Fibroblast of lung (primary cell): Measurements from ENCODE around the gene ELP4.

ENCODE experiments used
- EZH2 ChIP-seq: IDR thresholded peaks from 2 replicates; pipeline ENCODE4 v1.5.1; 2012; ENCODE audit warnings: low read length, control low read depth, mild to moderate bottlenecking; ENCODE audit errors: missing control alignments
- TF ChIP-seq, protein P1 (sequence below), 2 donors: IDR thresholded peaks in 1 of 2; conservative IDR thresholded peaks in 1 of 2; 1 replicate in 1 of 2; 2 replicates in 1 of 2; pipeline ENCODE4 v1.5.1; 2011 to 2012; ENCODE audit warnings: low read length in 2 of 2, control low read depth in 1 of 2, inconsistent platforms in 1 of 2, low read depth in 1 of 2, mild to moderate bottlenecking in 1 of 2

DNA sequence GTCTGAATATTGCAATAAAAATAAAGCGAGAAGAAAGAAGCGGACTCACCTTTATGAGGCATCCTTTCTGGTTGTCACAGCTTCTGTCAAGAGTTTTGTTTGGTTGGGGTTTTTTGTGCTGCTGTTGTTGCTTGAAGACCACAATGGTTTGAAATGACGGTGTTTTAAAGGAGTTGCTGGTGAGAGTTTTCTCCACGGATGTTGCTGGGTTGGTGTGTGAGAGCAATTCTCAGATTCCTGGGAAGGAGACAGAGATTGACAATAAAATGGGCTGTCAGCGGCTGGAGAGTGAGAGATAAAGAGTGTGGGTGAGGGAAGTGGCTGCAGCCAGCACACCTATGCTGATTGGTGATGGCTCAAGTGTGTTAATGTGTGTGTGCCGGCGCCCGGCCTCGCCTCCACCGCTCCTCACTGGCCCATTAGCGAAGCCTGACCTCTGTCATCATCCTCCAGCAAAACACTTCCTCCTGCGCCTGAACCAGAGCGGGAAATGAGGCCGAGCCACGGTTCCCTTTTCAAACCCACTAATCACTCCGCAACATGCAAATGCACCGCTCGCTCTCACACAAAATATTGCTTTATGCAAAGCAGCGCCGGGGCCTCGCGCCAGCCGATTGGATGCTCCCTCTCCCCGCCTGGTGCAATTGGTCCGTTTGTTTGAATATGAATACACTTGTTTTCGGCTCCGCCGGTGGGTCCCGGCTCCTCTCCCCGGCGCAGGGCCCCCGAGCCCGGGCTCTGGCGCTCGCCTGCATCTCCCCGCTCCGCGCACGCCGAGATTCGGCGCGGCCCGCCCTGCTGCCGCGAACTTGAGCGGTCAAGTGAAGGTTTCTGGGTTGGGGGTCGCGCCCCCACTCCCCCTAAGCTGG, 301.4 kb downstream of the ELP4 start, which contains the start of gene PAX6:
- TF ChIP-seq, protein P1, sequence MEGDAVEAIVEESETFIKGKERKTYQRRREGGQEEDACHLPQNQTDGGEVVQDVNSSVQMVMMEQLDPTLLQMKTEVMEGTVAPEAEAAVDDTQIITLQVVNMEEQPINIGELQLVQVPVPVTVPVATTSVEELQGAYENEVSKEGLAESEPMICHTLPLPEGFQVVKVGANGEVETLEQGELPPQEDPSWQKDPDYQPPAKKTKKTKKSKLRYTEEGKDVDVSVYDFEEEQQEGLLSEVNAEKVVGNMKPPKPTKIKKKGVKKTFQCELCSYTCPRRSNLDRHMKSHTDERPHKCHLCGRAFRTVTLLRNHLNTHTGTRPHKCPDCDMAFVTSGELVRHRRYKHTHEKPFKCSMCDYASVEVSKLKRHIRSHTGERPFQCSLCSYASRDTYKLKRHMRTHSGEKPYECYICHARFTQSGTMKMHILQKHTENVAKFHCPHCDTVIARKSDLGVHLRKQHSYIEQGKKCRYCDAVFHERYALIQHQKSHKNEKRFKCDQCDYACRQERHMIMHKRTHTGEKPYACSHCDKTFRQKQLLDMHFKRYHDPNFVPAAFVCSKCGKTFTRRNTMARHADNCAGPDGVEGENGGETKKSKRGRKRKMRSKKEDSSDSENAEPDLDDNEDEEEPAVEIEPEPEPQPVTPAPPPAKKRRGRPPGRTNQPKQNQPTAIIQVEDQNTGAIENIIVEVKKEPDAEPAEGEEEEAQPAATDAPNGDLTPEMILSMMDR (conservative IDR thresholded peaks at IDR 0.05 in 1 of 2, IDR thresholded peaks at IDR 0.05 in 1 of 2; ENCODE audit: low read depth in 1 of 2, low read length in 2 of 2) = no peak
- TF ChIP-seq EZH2 = peak; percentile 98
